SK-N-SH (cell line): ENCODE results near the gene ABR.

Experiments
- EP300 ChIP-seq, 2 experiments: IDR thresholded peaks; 2 replicates each; pipeline versions ENCODE4 v1.4.0 to v1.6.1; 2012; ENCODE audit warnings: borderline replicate concordance in 1 of 2, low read depth in 1 of 2, low read length in 1 of 2
- GABPA ChIP-seq: IDR thresholded peaks from 2 replicates; pipeline ENCODE4 v1.4.0; 2012; ENCODE audit warnings: low read depth, mild to moderate bottlenecking
- JUND ChIP-seq: IDR thresholded peaks from 2 replicates; pipeline ENCODE4 v1.4.0; 2012
- NRF1 ChIP-seq: IDR thresholded peaks from 2 replicates; pipeline ENCODE4 v1.6.1; 2012; ENCODE audit warnings: low read depth, mild to moderate bottlenecking, low read length
- POLR2AphosphoS5 ChIP-seq: IDR thresholded peaks from 2 replicates; pipeline ENCODE4 v1.6.1; 2012; ENCODE audit warnings: low read depth, low read length
- RAD21 ChIP-seq: IDR thresholded peaks from 2 replicates; pipeline ENCODE4 v1.6.1; 2012; ENCODE audit warnings: mild to moderate bottlenecking, low read length
- SIN3A ChIP-seq: IDR thresholded peaks from 2 replicates; pipeline ENCODE4 v1.6.1; 2012; ENCODE audit warnings: low read depth, mild to moderate bottlenecking, low read length, moderate library complexity, borderline replicate concordance
- TEAD4 ChIP-seq: IDR thresholded peaks from 2 replicates; pipeline ENCODE4 v1.4.0; 2012; ENCODE audit warnings: mild to moderate bottlenecking, borderline replicate concordance; ENCODE audit not compliant: insufficient read depth
- TF ChIP-seq, protein P1 (sequence below): IDR thresholded peaks from 2 replicates; pipeline ENCODE4 v1.4.0; 2012; ENCODE audit warnings: low read depth, borderline replicate concordance
- TF ChIP-seq, protein P2 (sequence below): fragments of 200-600 bp; sonication (generic); IDR thresholded peaks from 2 replicates; pipeline ENCODE4 v1.6.1; 2017; ENCODE audit warnings: antibody characterized with exemption, mild to moderate bottlenecking, moderate library complexity
- TF ChIP-seq, protein P3 (sequence below): IDR thresholded peaks from 2 replicates; pipeline ENCODE4 v1.4.0; 2012; ENCODE audit warnings: low read depth
- TF ChIP-seq, protein P4 (sequence below): IDR thresholded peaks from 2 replicates; pipeline ENCODE4 v1.6.1; 2012; ENCODE audit warnings: mild to moderate bottlenecking, low read depth, low read length, moderate library complexity
- TF ChIP-seq, protein P5 (sequence below): IDR thresholded peaks from 2 replicates; pipeline ENCODE4 v1.4.0; 2012; ENCODE audit warnings: low read depth, borderline replicate concordance

DNA sequence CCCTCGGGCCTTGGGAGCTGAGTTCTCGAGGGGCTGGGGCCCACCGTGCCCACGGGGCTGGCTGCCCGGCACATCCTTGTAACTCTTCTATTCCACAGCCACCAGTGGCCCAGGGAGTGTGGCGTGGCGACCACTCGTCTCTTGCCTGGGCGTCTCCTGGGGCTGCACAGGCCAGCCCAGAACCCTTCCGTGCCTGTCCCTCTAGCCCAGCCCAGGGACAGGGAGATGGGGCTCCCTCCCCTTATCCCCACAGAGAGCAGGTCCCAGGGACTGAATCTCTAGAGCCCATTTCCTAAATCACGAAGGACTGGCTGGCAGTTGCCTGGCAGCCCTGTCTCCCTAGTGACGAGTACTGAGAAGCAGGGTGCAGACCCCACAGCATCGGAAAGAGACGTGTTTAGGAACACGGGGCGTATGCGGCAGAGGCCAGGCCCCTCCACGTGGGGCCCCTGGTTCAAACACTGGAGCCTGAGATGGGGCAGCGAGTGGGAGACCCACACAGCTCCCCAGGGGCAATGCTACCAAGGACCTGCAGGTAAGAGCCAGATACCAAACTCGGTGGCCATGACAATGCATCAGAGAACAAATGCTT, 131.8 kb downstream of the ABR start:
- no peak for TF ChIP-seq POLR2AphosphoS5
- TF ChIP-seq EP300 (IDR thresholded peaks at IDR 0.05; ENCODE audit: borderline replicate concordance in 1 of 2, low read depth in 1 of 2, low read length in 1 of 2): no peak
- TF ChIP-seq, protein P1, sequence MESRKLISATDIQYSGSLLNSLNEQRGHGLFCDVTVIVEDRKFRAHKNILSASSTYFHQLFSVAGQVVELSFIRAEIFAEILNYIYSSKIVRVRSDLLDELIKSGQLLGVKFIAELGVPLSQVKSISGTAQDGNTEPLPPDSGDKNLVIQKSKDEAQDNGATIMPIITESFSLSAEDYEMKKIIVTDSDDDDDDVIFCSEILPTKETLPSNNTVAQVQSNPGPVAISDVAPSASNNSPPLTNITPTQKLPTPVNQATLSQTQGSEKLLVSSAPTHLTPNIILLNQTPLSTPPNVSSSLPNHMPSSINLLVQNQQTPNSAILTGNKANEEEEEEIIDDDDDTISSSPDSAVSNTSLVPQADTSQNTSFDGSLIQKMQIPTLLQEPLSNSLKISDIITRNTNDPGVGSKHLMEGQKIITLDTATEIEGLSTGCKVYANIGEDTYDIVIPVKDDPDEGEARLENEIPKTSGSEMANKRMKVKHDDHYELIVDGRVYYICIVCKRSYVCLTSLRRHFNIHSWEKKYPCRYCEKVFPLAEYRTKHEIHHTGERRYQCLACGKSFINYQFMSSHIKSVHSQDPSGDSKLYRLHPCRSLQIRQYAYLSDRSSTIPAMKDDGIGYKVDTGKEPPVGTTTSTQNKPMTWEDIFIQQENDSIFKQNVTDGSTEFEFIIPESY: no peak
- TF ChIP-seq, protein P2, sequence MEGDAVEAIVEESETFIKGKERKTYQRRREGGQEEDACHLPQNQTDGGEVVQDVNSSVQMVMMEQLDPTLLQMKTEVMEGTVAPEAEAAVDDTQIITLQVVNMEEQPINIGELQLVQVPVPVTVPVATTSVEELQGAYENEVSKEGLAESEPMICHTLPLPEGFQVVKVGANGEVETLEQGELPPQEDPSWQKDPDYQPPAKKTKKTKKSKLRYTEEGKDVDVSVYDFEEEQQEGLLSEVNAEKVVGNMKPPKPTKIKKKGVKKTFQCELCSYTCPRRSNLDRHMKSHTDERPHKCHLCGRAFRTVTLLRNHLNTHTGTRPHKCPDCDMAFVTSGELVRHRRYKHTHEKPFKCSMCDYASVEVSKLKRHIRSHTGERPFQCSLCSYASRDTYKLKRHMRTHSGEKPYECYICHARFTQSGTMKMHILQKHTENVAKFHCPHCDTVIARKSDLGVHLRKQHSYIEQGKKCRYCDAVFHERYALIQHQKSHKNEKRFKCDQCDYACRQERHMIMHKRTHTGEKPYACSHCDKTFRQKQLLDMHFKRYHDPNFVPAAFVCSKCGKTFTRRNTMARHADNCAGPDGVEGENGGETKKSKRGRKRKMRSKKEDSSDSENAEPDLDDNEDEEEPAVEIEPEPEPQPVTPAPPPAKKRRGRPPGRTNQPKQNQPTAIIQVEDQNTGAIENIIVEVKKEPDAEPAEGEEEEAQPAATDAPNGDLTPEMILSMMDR: no peak
- no peak for TF ChIP-seq TEAD4
- no peak for TF ChIP-seq GABPA
- TF ChIP-seq, protein P3, sequence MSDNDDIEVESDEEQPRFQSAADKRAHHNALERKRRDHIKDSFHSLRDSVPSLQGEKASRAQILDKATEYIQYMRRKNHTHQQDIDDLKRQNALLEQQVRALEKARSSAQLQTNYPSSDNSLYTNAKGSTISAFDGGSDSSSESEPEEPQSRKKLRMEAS: no peak
- no peak for TF ChIP-seq RAD21
- no peak for TF ChIP-seq SIN3A
- TF ChIP-seq, protein P4, sequence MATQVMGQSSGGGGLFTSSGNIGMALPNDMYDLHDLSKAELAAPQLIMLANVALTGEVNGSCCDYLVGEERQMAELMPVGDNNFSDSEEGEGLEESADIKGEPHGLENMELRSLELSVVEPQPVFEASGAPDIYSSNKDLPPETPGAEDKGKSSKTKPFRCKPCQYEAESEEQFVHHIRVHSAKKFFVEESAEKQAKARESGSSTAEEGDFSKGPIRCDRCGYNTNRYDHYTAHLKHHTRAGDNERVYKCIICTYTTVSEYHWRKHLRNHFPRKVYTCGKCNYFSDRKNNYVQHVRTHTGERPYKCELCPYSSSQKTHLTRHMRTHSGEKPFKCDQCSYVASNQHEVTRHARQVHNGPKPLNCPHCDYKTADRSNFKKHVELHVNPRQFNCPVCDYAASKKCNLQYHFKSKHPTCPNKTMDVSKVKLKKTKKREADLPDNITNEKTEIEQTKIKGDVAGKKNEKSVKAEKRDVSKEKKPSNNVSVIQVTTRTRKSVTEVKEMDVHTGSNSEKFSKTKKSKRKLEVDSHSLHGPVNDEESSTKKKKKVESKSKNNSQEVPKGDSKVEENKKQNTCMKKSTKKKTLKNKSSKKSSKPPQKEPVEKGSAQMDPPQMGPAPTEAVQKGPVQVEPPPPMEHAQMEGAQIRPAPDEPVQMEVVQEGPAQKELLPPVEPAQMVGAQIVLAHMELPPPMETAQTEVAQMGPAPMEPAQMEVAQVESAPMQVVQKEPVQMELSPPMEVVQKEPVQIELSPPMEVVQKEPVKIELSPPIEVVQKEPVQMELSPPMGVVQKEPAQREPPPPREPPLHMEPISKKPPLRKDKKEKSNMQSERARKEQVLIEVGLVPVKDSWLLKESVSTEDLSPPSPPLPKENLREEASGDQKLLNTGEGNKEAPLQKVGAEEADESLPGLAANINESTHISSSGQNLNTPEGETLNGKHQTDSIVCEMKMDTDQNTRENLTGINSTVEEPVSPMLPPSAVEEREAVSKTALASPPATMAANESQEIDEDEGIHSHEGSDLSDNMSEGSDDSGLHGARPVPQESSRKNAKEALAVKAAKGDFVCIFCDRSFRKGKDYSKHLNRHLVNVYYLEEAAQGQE: no peak
- no peak for TF ChIP-seq JUND
- TF ChIP-seq, protein P5, sequence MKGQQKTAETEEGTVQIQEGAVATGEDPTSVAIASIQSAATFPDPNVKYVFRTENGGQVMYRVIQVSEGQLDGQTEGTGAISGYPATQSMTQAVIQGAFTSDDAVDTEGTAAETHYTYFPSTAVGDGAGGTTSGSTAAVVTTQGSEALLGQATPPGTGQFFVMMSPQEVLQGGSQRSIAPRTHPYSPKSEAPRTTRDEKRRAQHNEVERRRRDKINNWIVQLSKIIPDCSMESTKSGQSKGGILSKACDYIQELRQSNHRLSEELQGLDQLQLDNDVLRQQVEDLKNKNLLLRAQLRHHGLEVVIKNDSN: no peak
- TF ChIP-seq NRF1: no peak
